Measurements from ENCODE around the gene GMPPA.
A peak's percentile ranks its signal among the peaks of the same experiment; 100 is the strongest.

Gene GMPPA

DNA sequence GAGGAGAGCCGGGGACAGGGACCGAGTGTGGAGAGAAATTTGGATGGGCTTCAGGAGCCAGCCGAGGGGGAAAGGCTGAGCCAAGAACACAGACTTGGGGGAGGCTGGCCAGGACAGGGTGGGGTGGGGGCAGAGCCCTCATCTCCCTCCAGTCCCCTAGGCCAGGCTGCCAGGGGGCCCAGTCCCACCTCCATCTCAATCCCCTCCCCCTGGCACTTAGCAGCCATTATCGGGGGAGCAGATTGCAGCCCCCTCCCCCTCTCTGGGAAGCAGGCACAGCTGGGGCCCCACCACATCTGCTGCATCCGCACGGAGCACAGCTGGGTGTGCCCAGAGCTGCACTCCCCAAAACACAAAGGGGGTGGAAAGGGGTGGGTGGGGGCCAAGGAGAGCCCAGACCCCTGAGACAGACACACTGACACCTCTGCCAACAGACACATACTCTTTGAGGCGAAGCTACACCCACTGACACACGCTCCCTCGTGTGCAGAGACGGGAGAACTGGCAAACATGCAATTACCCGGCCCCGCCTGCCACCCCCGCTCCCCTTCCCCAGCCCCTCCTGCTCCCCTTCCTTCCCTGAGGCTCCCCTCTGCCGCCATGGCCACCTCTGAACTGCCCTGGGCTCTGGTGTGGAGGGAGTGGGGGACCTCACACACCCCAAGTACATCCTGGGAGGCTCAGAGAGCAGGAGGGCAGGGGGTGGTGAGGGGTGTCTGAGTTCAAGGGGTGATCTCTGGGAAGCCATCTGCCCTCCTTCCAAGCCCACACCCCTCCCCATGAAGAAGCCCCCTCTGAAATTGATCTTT lies 10.5 kb downstream of the GMPPA start:
- no peak overlapping the region for H3K4ac ChIP-seq (ENCODE audit: low read length)
- H3K4me3 ChIP-seq (ENCODE audit: low read length in 2 of 2) = no peak overlapping the region
- peaks cover 0 to 32% (median 25%) of the 10 kb centered on the region in 3 experiments for H3K27me3 ChIP-seq (ENCODE audit: control insufficient read depth in 3 of 3, insufficient read depth in 3 of 3, low read depth in 1 of 3, low read length in 3 of 3)

DNA sequence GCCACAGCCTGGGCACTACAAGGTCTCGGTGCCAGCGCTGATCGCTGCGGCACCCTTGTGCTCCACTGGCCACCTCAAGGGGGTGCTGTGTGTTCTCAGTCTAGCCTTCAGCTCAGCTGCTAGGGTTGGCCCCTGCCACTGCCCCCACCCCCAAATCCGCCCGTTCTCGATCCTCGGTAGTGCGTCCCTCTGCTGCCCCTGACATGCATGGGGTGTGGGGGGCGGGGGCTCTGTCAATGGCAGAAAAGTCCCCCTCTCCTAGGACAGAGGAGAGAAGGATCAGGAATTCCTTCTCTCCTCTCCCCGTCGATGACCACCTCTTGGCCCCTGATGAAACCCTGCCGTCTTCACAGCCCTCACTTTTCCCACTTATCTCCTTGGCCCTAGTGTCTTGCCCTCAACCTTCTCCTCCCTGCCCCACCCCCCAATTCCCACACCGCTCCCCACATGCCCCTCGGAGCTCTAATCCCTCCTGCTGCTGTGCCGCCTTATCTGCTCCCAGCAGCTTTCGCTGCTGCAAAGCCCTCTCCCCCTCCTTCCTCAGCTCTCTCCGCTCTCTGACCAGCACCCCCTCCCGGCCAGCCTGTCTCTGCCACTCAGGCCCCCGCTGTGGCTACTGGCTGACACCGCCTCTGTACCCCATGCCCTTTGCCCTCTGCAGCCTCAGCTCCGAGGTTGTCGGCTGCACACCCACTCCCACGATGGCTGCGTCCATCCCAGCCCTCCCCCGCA lies 11.3 kb downstream of the GMPPA start:
- no CpG with 5 or more reads among the region's 26 CpGs for WGBS, 2 donors (ENCODE audit: extremely low coverage in 2 of 2, insufficient read length in 2 of 2, insufficient replicate concordance in 1 of 2)
- Histone ChIP-seq H3K18ac (ENCODE audit: low read length) (peak overlapping the region; percentile 85), H4K8ac (ENCODE audit: low read depth, low read length) (no peak overlapping the region), H2BK15ac (ENCODE audit: low read length) (peak overlapping the region; percentile 94), H3K9me3 (replicated peaks in 1 of 2; ENCODE audit: control insufficient read depth in 2 of 2, insufficient read depth in 1 of 2, low read depth in 1 of 2, low read length in 2 of 2) (peaks cover 0 to 2% of the 10 kb centered on the region in 2 donors), H3K4me1 (ENCODE audit: control insufficient read depth in 2 of 2, insufficient read depth in 1 of 2, low read depth in 1 of 2, low read length in 2 of 2) (peaks cover 38 to 59% of the 10 kb centered on the region in 2 donors), H3K9ac (ENCODE audit: low read depth, low read length, poor library complexity) (peak overlapping the region; percentile 75), H3K14ac (ENCODE audit: low read length) (no peak overlapping the region), H4K91ac (ENCODE audit: low read depth, low read length, poor library complexity) (no peak overlapping the region), H3K23ac (ENCODE audit: low read depth, low read length, poor library complexity) (peak overlapping the region; percentile 93), H2BK12ac (ENCODE audit: low read length) (no peak overlapping the region), H3K36me3 (replicated peaks in 1 of 2; ENCODE audit: control insufficient read depth in 2 of 2, insufficient read depth in 2 of 2, low read length in 2 of 2) (peaks cover 0 to 5% of the 10 kb centered on the region in 2 donors), H3K27me3 (ENCODE audit: control insufficient read depth in 3 of 3, insufficient read depth in 3 of 3, low read depth in 1 of 3, low read length in 3 of 3) (peaks cover 0 to 40% (median 33%) of the 10 kb centered on the region in 3 experiments), H3K4ac (ENCODE audit: low read length) (peak overlapping the region; percentile 19), H3K79me1 (ENCODE audit: low read depth, low read length) (no peaks in the 10 kb centered on the region), H2AK5ac (ENCODE audit: low read depth, low read length) (peak overlapping the region; percentile 94), H2BK120ac (ENCODE audit: low read depth, low read length) (peak overlapping the region; percentile 98), H3K4me2 (ENCODE audit: insufficient read depth, low read length, poor library complexity, severe bottlenecking) (peak overlapping the region; percentile 93), H2BK5ac (ENCODE audit: low read length) (peak overlapping the region; percentile 21), H2AFZ (ENCODE audit: low read length) (peak overlapping the region; percentile 72), H3K27ac (replicated peaks; ENCODE audit: low read length) (no peak overlapping the region), H3K4me3 (ENCODE audit: low read length in 2 of 2) (peak overlapping the region; percentile 30 to 79)
- no peak for DNase-seq (ENCODE audit: low spot score)

More for the DNA sequence above, 10.5 kb downstream of the GMPPA start:
- Histone ChIP-seq H3K4me2 (ENCODE audit: insufficient read depth, low read length, poor library complexity, severe bottlenecking) (no peak overlapping the region), H2BK12ac (ENCODE audit: low read length) (peak overlapping the region; percentile 22), H3K27ac (replicated peaks; ENCODE audit: low read length) (no peak overlapping the region), H3K36me3 (replicated peaks in 1 of 2; ENCODE audit: control insufficient read depth in 2 of 2, insufficient read depth in 2 of 2, low read length in 2 of 2) (peaks cover 3 to 5% of the 10 kb centered on the region in 2 donors), H3K23ac (ENCODE audit: low read depth, low read length, poor library complexity) (peak overlapping the region; percentile 67), H3K14ac (ENCODE audit: low read length) (no peak overlapping the region), H3K9ac (ENCODE audit: low read depth, low read length, poor library complexity) (no peak overlapping the region), H3K79me1 (ENCODE audit: low read depth, low read length) (no peaks in the 10 kb centered on the region), H2BK120ac (ENCODE audit: low read depth, low read length) (no peak overlapping the region), H2AFZ (ENCODE audit: low read length) (no peak overlapping the region), H2AK5ac (ENCODE audit: low read depth, low read length) (peak overlapping the region; percentile 3), H3K18ac (ENCODE audit: low read length) (peak overlapping the region; percentile 71), H2BK15ac (ENCODE audit: low read length) (peak overlapping the region; percentile 75), H4K91ac (ENCODE audit: low read depth, low read length, poor library complexity) (no peak overlapping the region), H3K9me3 (replicated peaks in 1 of 2; ENCODE audit: control insufficient read depth in 2 of 2, insufficient read depth in 1 of 2, low read depth in 1 of 2, low read length in 2 of 2) (peaks cover 0 to 2% of the 10 kb centered on the region in 2 donors), H4K8ac (ENCODE audit: low read depth, low read length) (no peak overlapping the region), H3K4me1 (ENCODE audit: control insufficient read depth in 2 of 2, insufficient read depth in 1 of 2, low read depth in 1 of 2, low read length in 2 of 2) (peaks cover 37 to 54% of the 10 kb centered on the region in 2 donors), H2BK5ac (ENCODE audit: low read length) (no peak overlapping the region)
- WGBS, 2 donors (ENCODE audit: extremely low coverage in 2 of 2, insufficient read length in 2 of 2, insufficient replicate concordance in 1 of 2) = no CpG with 5 or more reads among the region's 14 CpGs
- DNase-seq (ENCODE audit: low spot score) = no peak

DNA sequence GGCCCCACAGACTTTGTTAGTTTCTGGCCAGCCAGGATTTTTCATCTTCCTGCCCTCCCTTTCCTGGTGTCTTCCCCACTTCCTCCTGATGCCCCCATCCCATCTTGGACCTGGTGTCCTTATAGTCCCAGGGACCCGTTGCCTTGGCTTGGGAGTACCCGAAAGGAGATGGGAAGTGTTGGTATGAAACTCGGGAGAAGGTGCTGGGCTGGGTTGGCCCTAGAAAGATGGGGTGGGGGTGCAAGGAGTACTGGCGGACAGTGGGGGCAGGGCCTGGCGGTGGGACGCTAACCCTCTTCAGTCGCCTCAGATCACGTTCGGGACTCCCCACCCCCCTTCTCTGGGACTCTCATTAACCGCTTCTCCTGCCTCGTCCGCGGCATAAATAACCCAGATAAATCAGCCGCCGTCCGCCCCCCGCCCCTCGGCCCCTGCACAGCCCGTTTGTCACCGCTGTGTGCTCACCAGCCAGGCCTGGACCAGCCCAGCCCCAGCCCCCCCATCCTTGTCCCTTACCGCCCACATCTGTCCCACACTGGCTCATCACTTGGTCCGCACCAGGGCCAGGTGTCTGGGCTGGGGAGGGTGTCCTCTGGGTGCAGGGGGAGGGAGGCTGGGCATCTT lies 11.9 kb downstream of the GMPPA start:
- peaks cover 0 to 5% of the 10 kb centered on the region in 2 donors for H3K36me3 ChIP-seq (replicated peaks in 1 of 2; ENCODE audit: control insufficient read depth in 2 of 2, insufficient read depth in 2 of 2, low read length in 2 of 2)
- peak overlapping the region; percentile 98 for H2BK120ac ChIP-seq (ENCODE audit: low read depth, low read length)
- peak overlapping the region; percentile 93 for H3K23ac ChIP-seq (ENCODE audit: low read depth, low read length, poor library complexity)
- H3K4me3 ChIP-seq (ENCODE audit: low read length in 2 of 2) = no peak overlapping the region
- peaks cover 0 to 2% of the 10 kb centered on the region in 2 donors for H3K9me3 ChIP-seq (replicated peaks in 1 of 2; ENCODE audit: control insufficient read depth in 2 of 2, insufficient read depth in 1 of 2, low read depth in 1 of 2, low read length in 2 of 2)
- DNase-seq (ENCODE audit: low spot score) = no peak
- H3K9ac ChIP-seq (ENCODE audit: low read depth, low read length, poor library complexity) = peak overlapping the region; percentile 63
- no peak overlapping the region for H3K14ac ChIP-seq (ENCODE audit: low read length)
- no peak overlapping the region for H4K91ac ChIP-seq (ENCODE audit: low read depth, low read length, poor library complexity)
- peaks cover 38 to 59% of the 10 kb centered on the region in 2 donors for H3K4me1 ChIP-seq (ENCODE audit: control insufficient read depth in 2 of 2, insufficient read depth in 1 of 2, low read depth in 1 of 2, low read length in 2 of 2)
- peak overlapping the region; percentile 93 for H2BK12ac ChIP-seq (ENCODE audit: low read length)
- WGBS, 2 donors (ENCODE audit: extremely low coverage in 2 of 2, insufficient read length in 2 of 2, insufficient replicate concordance in 1 of 2) = no CpG with 5 or more reads among the region's 22 CpGs
- peak overlapping the region; percentile 14 for H3K4me2 ChIP-seq (ENCODE audit: insufficient read depth, low read length, poor library complexity, severe bottlenecking)
- H3K18ac ChIP-seq (ENCODE audit: low read length) = peak overlapping the region; percentile 85
- H2AFZ ChIP-seq (ENCODE audit: low read length) = peak overlapping the region; percentile 72
- peak overlapping the region; percentile 94 for H2AK5ac ChIP-seq (ENCODE audit: low read depth, low read length)
- no peak overlapping the region for H4K8ac ChIP-seq (ENCODE audit: low read depth, low read length)
- peaks cover 0 to 47% (median 38%) of the 10 kb centered on the region in 3 experiments for H3K27me3 ChIP-seq (ENCODE audit: control insufficient read depth in 3 of 3, insufficient read depth in 3 of 3, low read depth in 1 of 3, low read length in 3 of 3)
- H2BK15ac ChIP-seq (ENCODE audit: low read length) = peak overlapping the region; percentile 94
- peak overlapping the region; percentile 97 for H3K4ac ChIP-seq (ENCODE audit: low read length)
- peak overlapping the region; percentile 21 for H2BK5ac ChIP-seq (ENCODE audit: low read length)
- no peak overlapping the region for H3K27ac ChIP-seq (replicated peaks; ENCODE audit: low read length)
- H3K79me1 ChIP-seq (ENCODE audit: low read depth, low read length) = no peaks in the 10 kb centered on the region
